Smooth muscle cell of the brain vasculature (primary cell): ENCODE data around the gene ICAM1.

Experiments
- DNase-seq: peaks from one replicate; pipeline ENCODE4 v3.0.0-alpha.2; 2012; ENCODE audit warnings: low read depth, low spot score

The ICAM1 gene

DNA sequence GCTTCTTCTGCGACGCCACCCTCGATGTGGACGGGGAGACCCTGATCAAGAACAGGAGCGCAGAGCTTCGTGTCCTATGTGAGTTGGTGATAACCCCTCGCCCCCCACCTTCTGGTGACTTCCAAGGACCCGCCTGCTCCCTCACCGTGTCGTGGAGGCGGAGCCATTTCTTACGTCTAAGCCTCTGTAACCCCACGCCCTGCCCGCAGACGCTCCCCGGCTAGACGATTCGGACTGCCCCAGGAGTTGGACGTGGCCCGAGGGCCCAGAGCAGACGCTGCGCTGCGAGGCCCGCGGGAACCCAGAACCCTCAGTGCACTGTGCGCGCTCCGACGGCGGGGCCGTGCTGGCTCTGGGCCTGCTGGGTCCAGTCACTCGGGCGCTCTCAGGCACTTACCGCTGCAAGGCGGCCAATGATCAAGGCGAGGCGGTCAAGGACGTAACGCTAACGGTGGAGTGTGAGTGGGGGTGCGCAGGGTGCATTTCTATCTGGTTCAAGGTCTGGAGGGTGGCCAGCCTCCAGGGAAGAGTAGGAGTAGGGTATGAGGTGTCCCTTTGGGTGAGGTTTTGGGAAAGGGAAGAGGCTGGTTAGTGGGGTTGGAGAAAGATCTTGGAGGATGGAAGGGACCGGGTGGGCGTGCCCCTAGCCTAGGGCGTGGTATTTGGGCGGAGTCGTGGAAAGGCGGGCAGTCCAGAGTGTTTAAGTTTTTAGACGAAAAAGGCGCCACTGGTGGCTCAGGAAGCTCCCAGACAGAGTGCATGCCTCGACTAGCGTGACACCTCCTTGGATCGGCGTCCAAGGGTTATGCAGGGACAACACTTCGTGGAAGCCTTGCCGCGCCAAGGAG is 22.1 kb downstream of the ICAM1 start:
- DNase-seq = no peak

DNA sequence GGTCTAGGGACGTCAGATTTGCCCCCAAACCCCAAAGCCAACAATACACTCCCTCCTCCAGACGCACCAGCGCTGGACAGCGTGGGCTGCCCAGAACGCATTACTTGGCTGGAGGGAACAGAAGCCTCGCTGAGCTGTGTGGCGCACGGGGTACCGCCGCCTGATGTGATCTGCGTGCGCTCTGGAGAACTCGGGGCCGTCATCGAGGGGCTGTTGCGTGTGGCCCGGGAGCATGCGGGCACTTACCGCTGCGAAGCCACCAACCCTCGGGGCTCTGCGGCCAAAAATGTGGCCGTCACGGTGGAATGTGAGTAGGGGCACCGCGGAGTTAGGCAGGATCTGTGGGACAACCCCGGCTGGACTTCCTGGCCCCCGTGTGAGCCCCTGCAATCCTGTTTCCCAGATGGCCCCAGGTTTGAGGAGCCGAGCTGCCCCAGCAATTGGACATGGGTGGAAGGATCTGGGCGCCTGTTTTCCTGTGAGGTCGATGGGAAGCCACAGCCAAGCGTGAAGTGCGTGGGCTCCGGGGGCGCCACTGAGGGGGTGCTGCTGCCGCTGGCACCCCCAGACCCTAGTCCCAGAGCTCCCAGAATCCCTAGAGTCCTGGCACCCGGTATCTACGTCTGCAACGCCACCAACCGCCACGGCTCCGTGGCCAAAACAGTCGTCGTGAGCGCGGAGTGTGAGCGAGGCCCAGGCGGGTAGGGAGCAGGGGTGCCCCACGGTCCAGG is 22.9 kb downstream of the ICAM1 start:
- no peak for DNase-seq

DNA sequence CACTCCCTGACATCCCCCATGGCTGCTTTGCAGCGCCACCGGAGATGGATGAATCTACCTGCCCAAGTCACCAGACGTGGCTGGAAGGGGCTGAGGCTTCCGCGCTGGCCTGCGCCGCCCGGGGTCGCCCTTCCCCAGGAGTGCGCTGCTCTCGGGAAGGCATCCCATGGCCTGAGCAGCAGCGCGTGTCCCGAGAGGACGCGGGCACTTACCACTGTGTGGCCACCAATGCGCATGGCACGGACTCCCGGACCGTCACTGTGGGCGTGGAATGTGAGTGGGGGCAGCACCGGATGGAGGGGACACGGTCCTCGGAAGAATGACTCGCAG is 23.4 kb downstream of the ICAM1 start:
- no peak for DNase-seq

DNA sequence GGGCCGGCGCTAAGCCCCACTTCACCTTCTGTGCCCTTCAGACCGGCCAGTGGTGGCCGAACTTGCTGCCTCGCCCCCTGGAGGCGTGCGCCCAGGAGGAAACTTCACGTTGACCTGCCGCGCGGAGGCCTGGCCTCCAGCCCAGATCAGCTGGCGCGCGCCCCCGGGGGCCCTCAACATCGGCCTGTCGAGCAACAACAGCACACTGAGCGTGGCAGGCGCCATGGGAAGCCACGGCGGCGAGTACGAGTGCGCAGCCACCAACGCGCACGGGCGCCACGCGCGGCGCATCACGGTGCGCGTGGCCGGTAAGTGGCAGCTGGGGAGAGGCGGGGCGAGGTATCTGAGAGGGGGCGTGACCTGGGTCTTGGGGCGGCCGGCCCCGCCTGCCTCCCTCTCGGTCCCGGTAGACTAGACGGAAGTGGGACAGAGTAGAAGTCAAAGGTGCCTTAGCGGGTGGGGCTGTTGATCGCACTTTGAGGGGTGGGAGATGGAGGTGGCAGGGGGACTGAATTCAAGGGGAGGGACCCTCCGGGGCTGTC is 24.5 kb downstream of the ICAM1 start:
- DNase-seq = no peak

DNA sequence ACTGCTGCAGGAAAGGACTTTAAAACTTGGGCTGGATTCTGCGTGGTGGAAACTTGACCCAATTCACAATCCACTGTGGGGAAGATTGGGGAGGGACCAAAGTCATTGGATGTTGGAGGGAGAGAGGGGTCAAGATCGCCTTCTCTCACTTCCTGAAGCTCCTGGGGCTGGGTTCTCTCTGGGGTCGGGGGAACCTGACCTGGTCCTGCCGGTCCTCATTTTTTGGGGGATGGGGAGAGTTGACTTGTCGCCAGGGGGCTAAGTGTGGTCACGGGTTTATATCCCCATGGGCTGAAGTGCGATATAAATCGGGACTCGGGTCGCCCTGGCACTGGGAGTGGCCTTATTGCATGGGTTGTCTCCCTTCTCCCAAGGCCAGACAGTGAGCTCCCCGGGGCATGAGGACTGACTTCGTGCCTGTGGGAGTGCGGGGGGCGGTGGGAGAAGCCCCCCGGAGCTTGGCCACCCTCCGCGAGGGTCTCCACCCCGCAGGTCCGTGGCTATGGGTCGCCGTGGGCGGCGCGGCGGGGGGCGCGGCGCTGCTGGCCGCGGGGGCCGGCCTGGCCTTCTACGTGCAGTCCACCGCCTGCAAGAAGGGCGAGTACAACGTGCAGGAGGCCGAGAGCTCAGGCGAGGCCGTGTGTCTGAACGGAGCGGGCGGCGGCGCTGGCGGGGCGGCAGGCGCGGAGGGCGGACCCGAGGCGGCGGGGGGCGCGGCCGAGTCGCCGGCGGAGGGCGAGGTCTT is 25.1 kb downstream of the ICAM1 start:
- no peak for DNase-seq

DNA sequence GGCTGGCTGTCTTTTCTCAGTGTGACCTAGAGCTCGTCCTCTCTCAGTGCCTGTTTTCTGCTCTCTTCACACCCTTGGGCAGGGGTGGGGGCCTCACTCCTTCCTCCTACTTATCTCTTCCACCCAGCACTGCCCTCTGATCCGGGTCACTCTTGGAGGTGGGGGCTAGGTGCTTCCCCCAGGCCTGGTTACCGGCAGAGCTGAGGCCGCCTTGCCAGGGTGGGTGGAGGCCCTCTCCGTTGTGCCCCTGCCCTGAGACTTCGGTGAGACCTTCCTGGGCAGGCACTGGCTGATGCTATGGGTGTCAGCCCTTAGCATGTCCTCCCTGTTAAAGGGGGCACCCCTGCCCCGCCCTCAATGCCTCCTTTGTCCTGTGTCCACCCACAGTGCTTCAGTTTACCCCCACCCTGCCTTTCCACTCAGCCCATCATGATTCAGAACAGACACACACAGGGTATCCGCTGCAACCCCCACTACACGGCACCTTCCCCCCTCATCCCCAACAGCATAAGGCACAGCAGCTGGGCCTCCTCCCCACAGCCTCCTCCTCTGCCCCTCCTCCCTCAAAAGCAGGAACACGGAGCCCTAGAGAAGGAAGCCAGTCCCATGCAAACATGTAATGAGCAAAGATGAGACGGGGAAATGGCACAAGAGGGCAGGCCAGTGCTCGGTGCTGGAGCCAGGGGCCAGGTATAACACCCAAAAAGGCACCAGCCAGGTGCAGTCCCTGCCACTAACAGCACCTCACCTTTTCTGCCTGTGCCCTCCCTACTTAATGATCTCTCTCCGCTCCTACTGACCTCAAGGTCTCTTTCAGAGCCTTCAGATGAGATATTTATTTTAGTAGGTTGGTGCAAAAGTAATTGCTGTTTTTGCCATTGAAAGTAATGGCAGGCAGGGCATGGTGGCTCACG is 28.9 kb downstream of the ICAM1 start:
- DNase-seq = no peak

DNA sequence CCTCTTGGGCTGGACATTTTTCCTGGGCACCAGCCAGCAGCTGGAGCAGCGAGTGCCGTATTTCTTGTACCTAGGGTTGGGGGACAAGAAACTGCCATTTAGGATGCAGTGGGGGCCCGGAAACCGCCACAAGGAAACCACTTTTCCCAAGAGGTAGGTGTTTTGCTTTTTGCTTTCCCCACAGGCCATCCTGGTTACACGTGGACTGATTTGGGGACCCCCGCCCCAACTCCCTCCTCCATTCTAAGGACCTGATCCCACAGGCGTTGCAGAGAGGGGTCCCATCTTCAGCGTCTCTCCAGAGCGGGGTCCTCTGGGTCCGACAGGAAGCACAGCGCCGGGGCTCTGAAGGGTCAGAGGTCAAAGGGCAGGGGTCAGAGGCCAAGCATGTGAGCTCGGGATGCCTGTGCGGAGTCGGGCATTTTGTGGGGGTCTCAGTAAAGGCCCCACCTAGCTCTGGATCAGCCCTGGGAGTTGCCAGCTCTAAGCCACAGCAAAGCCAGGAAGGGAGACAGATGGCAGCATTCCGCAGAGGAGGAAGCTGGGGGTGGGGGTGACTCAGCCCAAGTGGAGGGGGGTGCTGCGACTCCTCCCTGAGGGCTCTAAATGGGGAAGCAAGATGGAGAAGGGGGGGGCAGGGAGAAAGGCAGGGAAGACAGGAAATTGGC is 34.4 kb downstream of the ICAM1 start:
- no peak for DNase-seq

DNA sequence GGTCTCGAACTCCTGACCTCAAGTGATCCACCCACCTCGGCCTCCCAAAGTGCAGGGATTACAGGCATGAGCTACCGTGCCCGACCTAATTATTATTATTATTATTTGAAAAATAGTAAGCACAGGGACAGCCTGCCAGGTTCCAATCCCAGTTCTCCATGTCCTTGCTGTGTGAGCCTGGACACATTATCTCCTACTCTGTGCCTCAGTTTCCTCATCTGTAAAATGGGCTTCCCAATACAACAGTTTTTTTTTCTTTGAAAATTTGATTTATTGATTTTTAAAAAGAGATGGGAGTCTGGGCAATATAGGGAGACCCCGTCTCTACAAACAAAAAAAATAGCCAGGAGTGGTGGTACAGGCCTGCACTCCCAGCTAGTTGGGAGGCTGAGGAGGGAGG is 35.4 kb downstream of the ICAM1 start:
- no peak for DNase-seq

DNA sequence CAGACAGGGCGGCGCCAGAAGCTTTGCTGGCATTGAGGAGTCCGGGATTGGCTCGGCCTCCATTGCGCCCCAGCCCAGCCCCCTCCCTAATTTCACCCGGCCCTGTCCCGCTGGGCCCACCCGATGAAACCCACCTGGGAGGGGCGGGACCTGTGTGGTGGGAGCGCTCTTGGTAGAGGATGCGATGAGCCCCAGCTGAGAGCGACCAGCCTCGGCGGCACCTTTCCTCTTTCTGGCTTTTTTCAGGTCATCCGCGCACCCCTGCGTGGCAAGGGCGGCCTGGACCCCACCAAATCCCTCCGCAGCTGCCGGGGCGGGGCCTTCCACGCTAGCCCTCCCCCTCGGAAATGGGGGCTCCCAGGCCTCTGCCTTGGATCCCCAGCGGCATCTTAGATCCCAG is 38.5 kb downstream of the ICAM1 start, which contains the start of gene ZGLP1:
Gene ZGLP1 (minus strand): TSS at position 393 of the 400 bp plus-strand sequence.
- no peak for DNase-seq

DNA sequence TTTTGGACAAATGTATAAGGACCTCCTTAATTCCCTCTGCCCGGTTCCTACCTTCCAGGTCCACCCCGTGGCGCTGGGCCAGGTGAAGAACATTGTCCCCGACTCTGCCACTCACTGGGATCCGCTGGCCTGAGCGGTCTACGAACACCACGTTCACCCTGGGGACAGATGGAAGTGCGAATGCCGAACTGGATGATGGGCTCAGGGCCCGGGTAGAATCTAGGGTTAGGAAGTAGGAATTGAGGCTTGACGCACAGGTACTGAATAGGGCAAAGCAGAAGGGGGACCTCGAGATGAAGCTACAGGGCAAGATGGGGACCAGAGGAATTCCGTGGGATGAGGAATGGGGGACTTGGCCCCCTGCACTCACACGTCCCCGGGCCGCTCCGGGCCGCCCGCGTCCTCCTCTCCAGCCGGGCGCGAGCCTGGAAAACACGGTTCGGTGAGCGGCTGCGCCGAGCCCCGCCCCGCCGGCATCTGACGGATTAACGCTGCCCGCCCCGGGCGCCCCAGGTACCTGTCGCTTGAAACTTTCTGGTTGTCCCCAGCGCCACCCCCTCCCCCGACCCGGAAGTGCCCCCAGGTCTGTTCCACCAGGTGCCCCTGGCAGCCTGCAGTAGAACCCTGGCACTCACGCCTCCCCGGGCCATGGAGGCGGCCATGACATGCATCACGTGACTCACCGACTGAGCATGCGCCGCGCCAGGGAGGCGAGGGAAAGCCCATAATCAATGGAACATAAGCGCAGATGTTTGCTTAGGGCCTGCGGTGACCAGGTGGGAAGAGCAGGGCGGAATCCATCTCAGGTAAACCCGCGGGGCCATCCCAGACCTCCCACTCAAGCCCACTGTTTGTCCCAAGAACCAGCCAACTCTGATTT is 44.7 kb downstream of the ICAM1 start, which contains the start of gene FDX2:
Gene FDX2 (minus strand): TSS at position 681 of the 880 bp plus-strand sequence. CDS start 19 bp downstream, at position 662.
- DNase-seq = peak; percentile 55

DNA sequence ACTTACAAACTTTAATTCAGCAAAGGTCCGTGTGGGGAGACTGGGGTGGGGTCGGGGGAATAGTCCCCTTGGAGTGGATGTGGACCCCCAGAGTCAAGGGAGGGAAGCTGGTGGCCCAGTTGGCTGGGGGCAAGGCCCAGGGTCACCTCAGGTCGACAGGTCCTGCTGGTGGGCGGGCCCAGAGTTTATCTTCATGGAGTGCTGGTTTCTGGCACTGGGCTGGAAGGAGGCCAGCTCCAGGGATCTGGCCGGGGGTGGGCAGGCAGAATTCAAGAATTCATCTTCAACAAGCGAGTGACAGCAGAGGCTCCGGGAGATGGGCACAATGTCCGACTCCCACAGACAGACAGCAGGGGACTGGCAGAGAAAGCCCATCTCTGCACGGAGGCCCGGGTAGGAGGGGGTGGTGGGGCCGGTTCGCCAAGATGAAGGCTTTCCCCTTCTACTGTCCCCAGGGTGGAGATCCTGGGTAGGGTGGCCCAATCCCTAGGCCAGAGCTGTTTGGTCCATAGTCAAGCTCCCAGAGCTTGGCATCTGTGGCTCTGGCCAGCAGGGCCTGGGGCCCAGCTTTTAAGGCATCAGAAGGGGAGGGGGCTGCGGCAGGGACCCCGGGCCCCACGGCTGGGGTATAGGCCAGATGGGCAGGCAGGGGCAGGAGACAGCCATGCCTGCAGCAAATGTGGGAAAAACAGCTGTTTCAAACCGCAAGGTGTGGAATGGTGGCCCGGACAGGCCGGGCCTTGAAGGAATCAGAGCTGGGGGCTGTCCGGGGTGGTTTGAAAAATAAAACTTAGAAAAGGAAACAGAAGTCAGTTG is 45.5 kb downstream of the ICAM1 start:
- no peak for DNase-seq

DNA sequence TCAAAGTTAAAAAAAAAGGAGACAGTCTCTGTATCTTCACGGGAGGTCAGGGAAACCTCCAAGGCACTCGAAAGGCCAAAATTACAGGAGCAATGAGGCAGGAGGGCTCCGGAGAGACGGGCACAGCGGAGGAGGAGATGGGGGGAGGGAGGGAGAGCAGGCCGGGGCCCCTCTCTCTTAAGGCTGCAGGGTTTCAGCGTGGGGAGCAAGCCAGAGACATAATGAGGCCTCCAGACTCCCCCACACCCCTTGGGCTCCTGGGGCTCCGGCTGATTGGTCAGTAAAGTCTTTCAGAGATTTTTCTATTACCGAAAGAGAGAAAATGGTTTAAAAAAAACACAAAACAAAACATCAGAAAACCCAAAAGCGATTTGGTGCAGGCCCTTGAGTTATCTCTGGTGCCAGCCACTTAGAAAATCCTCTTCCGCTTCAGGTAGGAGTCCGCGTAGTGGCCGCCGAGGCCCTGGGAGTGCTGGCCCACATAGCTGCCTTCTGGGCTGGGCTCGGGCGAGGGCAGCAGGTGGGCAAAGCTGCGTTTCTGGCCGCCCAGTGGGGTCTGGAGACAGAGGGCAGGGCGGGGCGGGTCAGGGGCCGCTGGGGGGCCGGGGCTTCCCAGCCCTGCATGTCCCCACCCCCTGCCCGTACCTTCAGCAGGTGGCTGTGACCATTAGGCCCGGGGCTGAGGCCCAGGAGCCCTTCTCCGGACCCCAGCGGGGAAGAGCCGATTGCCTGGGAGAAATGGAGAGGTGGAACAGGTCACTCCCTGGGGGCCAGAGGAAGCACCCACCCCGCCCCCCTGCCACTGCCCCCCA is 46.3 kb downstream of the ICAM1 start:
- no peak for DNase-seq

DNA sequence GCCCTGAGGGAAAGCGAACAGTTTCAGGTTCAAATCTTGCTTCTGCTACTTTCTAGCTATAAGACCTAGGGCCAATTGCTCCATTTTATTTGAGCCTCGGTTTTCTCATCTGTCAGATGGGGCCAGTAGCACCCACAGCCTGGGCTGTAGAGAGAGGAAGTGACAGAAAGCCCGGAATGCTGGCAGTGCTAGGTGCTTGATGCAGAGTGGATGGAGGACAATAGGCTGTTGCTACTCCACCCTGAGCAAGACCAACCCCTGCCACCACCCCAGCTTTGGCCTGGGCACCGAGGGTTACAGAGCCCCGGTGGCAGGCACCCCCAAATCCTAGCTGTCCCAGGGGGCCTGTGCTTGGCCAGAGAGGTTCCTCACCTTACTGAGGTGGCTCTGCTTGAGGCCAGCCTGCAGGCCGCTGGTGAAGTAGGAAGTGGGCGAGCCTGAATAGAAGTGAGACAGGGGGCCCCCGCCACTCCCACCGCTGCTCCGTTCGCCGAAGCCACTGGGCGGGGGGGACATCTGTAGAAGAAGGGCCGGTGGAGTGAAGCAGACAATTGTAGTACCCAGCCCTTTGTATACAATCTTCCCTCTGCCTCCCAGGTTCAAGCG is 47.0 kb downstream of the ICAM1 start:
- no peak for DNase-seq

DNA sequence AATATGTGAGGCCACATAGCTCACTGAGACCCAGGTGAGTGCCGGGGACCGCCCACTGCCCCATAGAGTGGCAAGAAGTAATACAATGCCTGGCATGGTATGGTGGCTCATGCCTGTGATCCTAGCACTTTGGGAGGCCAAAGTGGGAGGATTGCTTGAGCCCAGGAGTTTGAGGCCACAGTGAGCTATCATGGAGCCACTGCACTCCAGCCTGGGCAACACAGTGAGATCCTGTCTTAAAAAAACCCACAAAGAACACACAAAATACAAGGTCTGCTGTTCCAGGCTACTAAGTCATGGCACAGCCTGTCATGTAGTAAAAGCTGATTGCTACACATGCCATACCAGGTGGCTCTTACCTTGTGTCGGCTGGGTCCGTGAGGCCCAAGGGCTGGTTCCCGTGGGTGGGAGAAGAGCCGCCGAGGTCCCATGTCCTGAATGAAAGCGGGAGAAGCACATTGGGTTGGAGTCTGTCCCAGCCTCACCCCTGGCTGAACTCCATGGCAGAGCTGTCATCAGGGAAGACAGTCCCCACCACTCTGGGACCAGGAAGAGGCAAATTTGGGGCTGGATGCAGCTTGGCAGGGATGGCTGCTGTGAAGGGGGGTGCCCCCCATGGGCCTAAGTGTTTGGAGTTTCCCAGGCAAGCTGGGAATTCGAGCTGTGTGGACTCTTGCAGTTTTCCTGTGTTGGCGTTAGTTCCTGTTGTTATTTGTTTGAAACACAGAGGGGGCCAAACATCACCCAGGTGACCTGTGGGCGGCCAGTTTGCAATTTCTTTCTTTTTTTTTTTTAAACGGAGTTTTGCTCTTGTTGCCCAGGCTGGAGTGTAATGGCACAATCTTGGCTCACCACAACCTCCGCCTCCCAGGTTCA is 48.1 kb downstream of the ICAM1 start:
- no peak for DNase-seq

DNA sequence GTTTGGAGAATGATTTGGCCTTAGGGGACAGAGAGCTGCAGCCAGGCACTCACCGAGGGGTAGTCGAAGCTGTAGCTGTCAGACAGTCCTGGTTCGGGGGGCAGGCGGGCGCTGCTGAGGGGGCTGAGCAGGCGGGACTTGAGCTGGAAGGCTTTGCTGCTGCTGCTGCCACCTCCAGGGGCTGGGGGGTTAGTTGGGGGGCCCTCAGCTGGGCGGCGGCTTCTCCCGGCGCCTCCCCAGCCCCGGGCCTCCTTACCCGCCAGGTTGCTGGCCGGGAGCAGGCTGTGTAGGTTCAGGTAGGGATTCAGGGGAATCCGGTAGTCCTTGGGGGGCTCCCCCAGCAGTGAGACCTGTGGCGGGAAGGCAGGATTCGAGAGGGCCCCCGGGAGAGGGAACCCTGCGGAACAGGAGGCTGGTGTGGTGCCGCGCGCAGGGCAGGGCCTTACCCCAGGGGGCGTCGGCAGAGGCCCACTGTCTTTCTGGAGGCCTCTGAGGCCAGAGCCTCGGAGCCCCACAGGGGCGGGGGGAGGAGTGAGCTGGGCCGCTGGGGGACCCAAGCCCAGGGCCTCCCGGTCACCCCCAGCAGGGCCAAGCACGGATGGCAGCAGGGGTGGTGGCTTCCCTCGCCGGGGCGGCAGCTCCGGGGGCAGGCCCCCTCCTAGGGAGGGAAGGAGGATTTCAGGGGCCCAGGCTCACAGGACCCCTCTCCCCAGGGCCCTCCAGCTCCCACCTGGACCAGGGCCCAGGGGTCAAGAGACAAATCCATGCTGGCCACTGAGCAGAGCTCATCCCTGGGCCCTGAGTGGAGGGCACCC is 49.9 kb downstream of the ICAM1 start:
- DNase-seq = no peak
